HEK293T (cell line): ENCODE measurements around the gene CS.

Experiments used
- ARNT ChIP-seq: fragments of 450-650 bp; IDR thresholded peaks from 2 replicates; pipeline ENCODE4 v1.6.1; 2017; ENCODE audit warnings: mild to moderate bottlenecking
- FOXK2 ChIP-seq: fragments of 450-650 bp; IDR thresholded peaks from 2 replicates; pipeline ENCODE4 v1.6.1; 2016; ENCODE audit warnings: mild to moderate bottlenecking
- HDGF ChIP-seq: fragments of 450-650 bp; IDR thresholded peaks from 2 replicates; pipeline ENCODE4 v1.6.1; 2017; ENCODE audit warnings: antibody characterized with exemption, borderline replicate concordance
- L3MBTL2 ChIP-seq: fragments of 450-650 bp; conservative IDR thresholded peaks from 2 replicates; pipeline ENCODE4 v1.6.1; 2016; ENCODE audit warnings: mild to moderate bottlenecking
- PKNOX1 ChIP-seq: fragments of 450-650 bp; IDR thresholded peaks from 2 replicates; pipeline ENCODE4 v1.6.1; 2016
- TARDBP ChIP-seq: fragments of 450-650 bp; IDR thresholded peaks from 2 replicates; pipeline ENCODE4 v1.6.1; 2016

GRCh38 chr12:56298828-56299227, 1.3 kb downstream of the CS start:
- TF ChIP-seq TARDBP (no peak), FOXK2 (no peak), PKNOX1 (peak; percentile 55), L3MBTL2 (no peak), HDGF (no peak), ARNT (no peak)
